ENCODE measurements around the gene SPTBN4. TPM values are rescaled to one million over a fixed set of nuclear protein-coding genes. Genes with fewer than 3 reads are reported as not detected.

SPTBN4 gene
- total and polyA plus RNA-seq, 2 of the 4 experiments (the other 2 are of a cell fraction) = 0.72 to 0.91 TPM

- TF ChIP-seq MAZ (IDR thresholded peaks at IDR 0.05; ENCODE audit: borderline replicate concordance, low read depth, low read length) (no peak), FOS (IDR thresholded peaks at IDR 0.05; ENCODE audit: low read depth, low read length) (no peak), RAD21 (IDR thresholded peaks at IDR 0.05; ENCODE audit: low read length) (no peak), RFX5 (IDR thresholded peaks at IDR 0.05; ENCODE audit: low read depth, low read length) (no peak)
- Histone ChIP-seq H2BK5ac (ENCODE audit: low read depth, low read length, poor library complexity, severe bottlenecking) (no peak overlapping the region), H2BK120ac (ENCODE audit: low read depth, low read length) (no peak overlapping the region), H3K56ac (ENCODE audit: extremely low read depth, insufficient read depth, low read length) (no peak overlapping the region), H3K27me3 (ENCODE audit: control insufficient read depth, insufficient read depth, low read length) (peaks cover 45% of the 10 kb centered on the region), H3K27ac (ENCODE audit: insufficient read depth, low read length) (no peak overlapping the region), H2AFZ (replicated peaks; ENCODE audit: low read length, poor library complexity) (no peak overlapping the region), H3K4me1 (ENCODE audit: control insufficient read depth, insufficient read depth, low read length) (no peaks in the 10 kb centered on the region), H2AK5ac (ENCODE audit: low read depth, low read length) (no peak overlapping the region), H3K9ac (ENCODE audit: low read depth, low read length) (no peak overlapping the region), H3K4me3 (ENCODE audit: insufficient read depth, low read depth, low read length) (no peak overlapping the region), H3K14ac (replicated peaks; ENCODE audit: low read depth, low read length) (no peak overlapping the region), H3K23ac (ENCODE audit: low read depth, low read length) (no peak overlapping the region), H3K4me2 (ENCODE audit: low read depth, low read length) (no peak overlapping the region), H3K9me1 (ENCODE audit: insufficient read depth, low read length) (no peaks in the 10 kb centered on the region), H3K79me1 (ENCODE audit: low read depth in 1 of 2, low read length in 2 of 2) (no peaks in the 10 kb centered on the region), H3K18ac (ENCODE audit: low read depth, low read length) (no peak overlapping the region), H4K91ac (ENCODE audit: insufficient read depth, low read depth, low read length) (no peak overlapping the region), H2AK9ac (replicated peaks; ENCODE audit: low read depth, low read length, poor library complexity) (no peak overlapping the region), H4K5ac (ENCODE audit: low read depth, low read length) (no peak overlapping the region), H3K9me3 (ENCODE audit: control insufficient read depth, insufficient read depth, low read length) (no peaks in the 10 kb centered on the region), H2BK20ac (ENCODE audit: low read depth, low read length) (no peak overlapping the region), H3K4ac (ENCODE audit: low read depth, low read length) (no peak overlapping the region), H2BK15ac (ENCODE audit: low read depth, low read length) (no peak overlapping the region), H4K20me1 (ENCODE audit: insufficient read depth, low read length) (no peaks in the 10 kb centered on the region), H3K36me3 (ENCODE audit: control insufficient read depth, insufficient read depth, low read length) (no peaks in the 10 kb centered on the region), H4K8ac (ENCODE audit: low read depth in 2 of 2, low read length in 2 of 2) (no peak overlapping the region)
- dilution Hi-C loops (cut with HindIII; ENCODE audit: low sequenced_read_pairs, unreplicated experiment) (no loop called here), intact Hi-C loops (cut with micrococcal nuclease) (no loop called here), in situ Hi-C loops (cut with MboI; ENCODE audit: low sequenced_read_pairs) (no loop called here)
- WGBS, 2 experiments (ENCODE audit: extremely low coverage in 2 of 2, insufficient read length in 1 of 2) = no CpG with 5 or more reads among the region's 3 CpGs
- POLR2A ChIA-PET (ENCODE audit: unreplicated experiment) = interaction anchor here (1.1 kb wide), 1 partner anchor 43 kb away, joined by 3 read pairs; no protein-coding TSS in a partner anchor
- CTCF ChIA-PET = interaction anchor here (0.6 to 0.7 kb wide), 2 partner anchors 37 to 372 kb away, joined by 3 read pairs; no protein-coding TSS in a partner anchor
- BruUV-seq (replicated peaks) = no TSS peak
- ATAC-seq (ENCODE audit: low read depth) (no peak), DNase-seq (no peak)
Measured at GRCh38 chr19:40559394-40559793, 92.6 kb downstream of the SPTBN4 start.
